Stimulated activated CD4-positive, alpha-beta T cell treated with anti-CD3 and anti-CD28 coated beads, Interleukin-1b, Interleukin-23, amount 100 ng/mL, for 4 hours (primary cell): ENCODE measurements around the gene SERPINB10.

Source experiments
- DNase-seq, 2 donors: peaks; one replicate each; pipeline ENCODE4 v3.0.0-alpha.2; 2020; ENCODE audit warnings: low read depth in 2 of 2

Gene SERPINB10, protein sequence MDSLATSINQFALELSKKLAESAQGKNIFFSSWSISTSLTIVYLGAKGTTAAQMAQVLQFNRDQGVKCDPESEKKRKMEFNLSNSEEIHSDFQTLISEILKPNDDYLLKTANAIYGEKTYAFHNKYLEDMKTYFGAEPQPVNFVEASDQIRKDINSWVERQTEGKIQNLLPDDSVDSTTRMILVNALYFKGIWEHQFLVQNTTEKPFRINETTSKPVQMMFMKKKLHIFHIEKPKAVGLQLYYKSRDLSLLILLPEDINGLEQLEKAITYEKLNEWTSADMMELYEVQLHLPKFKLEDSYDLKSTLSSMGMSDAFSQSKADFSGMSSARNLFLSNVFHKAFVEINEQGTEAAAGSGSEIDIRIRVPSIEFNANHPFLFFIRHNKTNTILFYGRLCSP

GRCh38 chr18:63907664-63908063 lies at the start of gene SERPINB10:
Gene SERPINB10 (plus strand): TSS chr18:63907958. CDS start chr18:63915511, 7,553 bp downstream.
- no peak for DNase-seq

- no peak for DNase-seq
These were observed 49.3 kb upstream of the SERPINB10 start for GRCh38 chr18:63858456-63858855.

GRCh38 chr18:63859781-63860475 lies 47.8 kb upstream of the SERPINB10 start:
- DNase-seq: no peak

GRCh38 chr18:63860531-63860930 lies 47.2 kb upstream of the SERPINB10 start:
- DNase-seq: no peak

GRCh38 chr18:63867368-63868125 lies 40.2 kb upstream of the SERPINB10 start:
- DNase-seq: no peak

DNA sequence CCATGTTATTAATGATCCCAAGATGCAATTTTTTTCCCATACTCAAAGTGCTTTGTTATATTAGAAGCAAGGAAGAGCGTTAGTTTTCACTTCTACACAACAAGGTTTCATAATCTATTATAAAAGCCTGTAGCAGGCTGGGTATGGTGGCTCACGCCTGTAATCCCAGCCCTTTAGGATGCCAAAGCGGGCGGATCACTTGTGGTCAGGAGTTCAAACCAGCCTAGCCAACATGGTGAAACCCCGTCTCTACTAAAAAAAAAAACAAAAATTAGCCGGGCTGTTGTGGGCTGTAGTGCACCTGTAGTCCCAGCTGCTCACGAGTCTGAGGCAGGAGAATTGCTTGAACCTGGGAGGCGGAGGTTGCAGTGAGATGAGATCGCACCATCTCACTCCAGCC lies 39.2 kb upstream of the SERPINB10 start:
- no peak for DNase-seq

DNA sequence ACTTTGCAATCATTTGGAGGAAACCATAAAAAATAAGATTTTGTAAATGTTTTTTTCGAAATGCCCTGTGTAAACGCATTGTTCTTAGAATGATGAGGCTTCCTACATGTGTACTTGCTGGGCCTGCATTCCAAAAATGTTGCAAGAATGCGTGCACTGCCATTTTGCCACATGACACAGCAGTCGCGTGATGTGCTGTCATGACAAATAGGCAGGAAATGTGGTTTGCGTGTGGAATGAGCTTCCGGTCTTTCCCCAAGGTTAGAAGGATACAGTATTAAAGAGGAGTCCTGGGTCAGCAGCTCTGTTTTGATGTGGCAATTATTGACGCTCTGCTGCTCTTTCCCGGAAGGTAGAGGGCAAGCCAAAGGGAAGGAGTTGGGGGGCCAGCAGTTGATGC lies 38.4 kb upstream of the SERPINB10 start:
- DNase-seq: no peak

DNA sequence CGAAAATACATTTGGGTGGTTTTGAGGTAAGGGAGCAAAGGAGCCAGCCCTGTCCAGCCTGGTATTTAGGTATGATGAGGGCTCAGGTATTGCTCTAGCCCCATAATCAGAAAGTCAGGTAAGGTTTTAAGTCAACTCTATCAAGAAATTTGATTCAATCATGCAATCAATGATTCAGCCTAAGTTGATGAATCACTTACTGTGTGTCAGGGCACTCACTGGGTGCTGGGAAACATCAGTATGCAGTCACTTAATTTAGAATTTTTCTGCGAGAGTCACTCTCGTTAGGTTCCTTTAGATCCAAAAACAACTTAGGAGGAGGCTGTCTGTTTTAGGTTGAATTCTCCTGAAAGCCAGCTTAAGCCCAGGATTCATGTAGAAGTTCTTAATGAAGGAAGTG lies 37.9 kb upstream of the SERPINB10 start:
- DNase-seq: no peak

- DNase-seq: no peak
These were observed 35.9 kb upstream of the SERPINB10 start for GRCh38 chr18:63871836-63872235.

GRCh38 chr18:63872586-63872985 lies 35.2 kb upstream of the SERPINB10 start:
- DNase-seq: no peak

DNA sequence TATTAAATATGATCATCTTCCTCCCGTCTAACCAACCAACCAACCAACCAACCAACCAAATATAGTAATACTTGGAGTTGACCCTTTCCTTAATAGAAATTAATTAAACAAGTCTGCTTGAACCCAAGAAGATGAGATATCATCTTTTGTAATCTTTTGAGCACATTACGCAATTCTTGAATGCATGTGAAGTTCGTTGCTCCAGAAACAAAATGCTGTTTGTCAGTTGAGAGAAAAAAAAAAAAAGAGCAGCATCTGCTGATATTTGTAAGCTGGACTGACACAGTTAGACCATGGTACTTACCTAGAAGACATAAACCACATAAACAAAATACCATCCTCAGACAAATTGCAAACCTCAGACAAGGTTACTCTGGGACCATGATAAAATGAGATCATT lies 29.4 kb upstream of the SERPINB10 start:
- DNase-seq: no peak

- no peak for DNase-seq
These were observed 28.8 kb upstream of the SERPINB10 start for GRCh38 chr18:63878925-63879324.

GRCh38 chr18:63879709-63880108 lies 28.0 kb upstream of the SERPINB10 start:
- DNase-seq: no peak

GRCh38 chr18:63881851-63882250 lies 25.9 kb upstream of the SERPINB10 start:
- DNase-seq: no peak

GRCh38 chr18:63882333-63883141 lies 25.2 kb upstream of the SERPINB10 start:
- DNase-seq: no peak

GRCh38 chr18:63883617-63884016 lies 24.1 kb upstream of the SERPINB10 start:
- no peak for DNase-seq

- DNase-seq: no peak
These were observed 20.3 kb upstream of the SERPINB10 start, which contains the start of gene SERPINB2 for GRCh38 chr18:63887424-63887823. Gene SERPINB2 (plus strand): TSS chr18:63887705. CDS start chr18:63891445, 3,740 bp downstream.

DNA sequence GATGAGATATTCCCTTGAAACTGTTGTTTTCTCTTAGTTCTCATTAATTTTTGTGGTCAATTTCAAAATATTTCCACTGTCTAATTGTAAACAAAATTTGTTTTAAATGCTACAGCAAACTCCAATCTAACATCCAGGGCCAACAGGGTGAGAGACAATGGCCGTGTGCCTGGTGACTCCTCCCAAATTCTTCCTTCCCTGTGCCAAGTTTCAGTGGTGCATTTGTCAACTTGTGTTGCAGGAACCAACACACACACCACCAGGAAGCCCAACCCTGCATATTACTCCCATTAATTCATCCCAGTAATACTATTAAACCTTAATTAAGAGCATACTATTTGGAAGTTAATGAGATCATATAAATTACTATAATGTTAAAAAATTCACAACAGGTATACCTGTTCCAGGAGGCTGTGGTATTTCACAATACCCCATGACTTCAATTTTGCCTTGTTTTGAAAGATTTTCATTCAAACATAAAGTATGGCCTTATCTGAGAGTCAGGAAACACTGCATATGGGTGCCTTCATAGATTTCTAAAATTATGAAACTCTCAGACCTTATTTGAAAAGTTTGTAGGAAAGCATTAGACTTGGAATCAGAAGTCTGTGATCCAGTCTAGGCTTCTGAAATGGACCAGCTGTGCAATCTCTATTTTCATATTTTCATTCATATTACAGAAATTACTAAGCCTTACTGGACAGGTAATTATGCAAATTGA lies 19.1 kb upstream of the SERPINB10 start:
- no peak for DNase-seq

DNA sequence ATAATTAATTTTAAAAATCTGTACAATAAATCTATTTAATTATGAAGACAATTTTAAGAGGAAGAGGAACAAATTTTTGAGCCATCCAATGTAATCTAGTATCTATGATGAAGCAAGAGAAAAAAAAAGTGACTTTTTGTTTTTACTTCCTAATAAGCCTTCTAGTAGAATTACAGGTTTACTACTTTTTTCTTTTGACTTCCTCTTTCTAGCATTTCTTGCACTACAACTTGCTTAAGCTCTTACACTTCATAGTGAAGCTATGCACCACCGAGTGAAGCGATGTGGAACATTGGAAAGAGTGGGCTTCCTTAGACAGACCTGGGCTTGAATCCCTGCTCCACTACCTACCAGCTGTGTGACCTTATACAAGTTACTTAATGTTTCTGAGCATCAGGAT lies 18.1 kb upstream of the SERPINB10 start:
- no peak for DNase-seq

GRCh38 chr18:63890237-63890949 lies 17.4 kb upstream of the SERPINB10 start:
- DNase-seq: no peak
